IPS-18a (cell line): ENCODE data around the gene NUDT14.

ENCODE experiments used
- H3K27ac ChIP-seq: one replicate; pipeline ENCODE4 v1.5.1; 2013; ENCODE audit warnings: low read length
- H3K27me3 ChIP-seq: one replicate; pipeline ENCODE4 v1.6.1; 2013; ENCODE audit warnings: mild to moderate bottlenecking, low read length; ENCODE audit not compliant: control insufficient read depth, insufficient read depth
- H3K36me3 ChIP-seq: one replicate; pipeline ENCODE4 v1.6.1; 2013; ENCODE audit warnings: low read depth, low read length; ENCODE audit not compliant: control insufficient read depth
- H3K4me1 ChIP-seq: one replicate; pipeline ENCODE4 v1.6.1; 2013; ENCODE audit warnings: low read depth, low read length; ENCODE audit not compliant: control insufficient read depth
- H3K4me3 ChIP-seq: one replicate; pipeline ENCODE4 v1.5.1; 2013; ENCODE audit warnings: low read length
- H3K9ac ChIP-seq: one replicate; pipeline ENCODE4 v1.6.1; 2013; ENCODE audit warnings: mild to moderate bottlenecking, low read length, moderate library complexity
- H3K9me3 ChIP-seq: one replicate; pipeline ENCODE4 v1.6.1; 2013; ENCODE audit warnings: low read depth, low read length; ENCODE audit not compliant: control insufficient read depth

NUDT14 gene

DNA sequence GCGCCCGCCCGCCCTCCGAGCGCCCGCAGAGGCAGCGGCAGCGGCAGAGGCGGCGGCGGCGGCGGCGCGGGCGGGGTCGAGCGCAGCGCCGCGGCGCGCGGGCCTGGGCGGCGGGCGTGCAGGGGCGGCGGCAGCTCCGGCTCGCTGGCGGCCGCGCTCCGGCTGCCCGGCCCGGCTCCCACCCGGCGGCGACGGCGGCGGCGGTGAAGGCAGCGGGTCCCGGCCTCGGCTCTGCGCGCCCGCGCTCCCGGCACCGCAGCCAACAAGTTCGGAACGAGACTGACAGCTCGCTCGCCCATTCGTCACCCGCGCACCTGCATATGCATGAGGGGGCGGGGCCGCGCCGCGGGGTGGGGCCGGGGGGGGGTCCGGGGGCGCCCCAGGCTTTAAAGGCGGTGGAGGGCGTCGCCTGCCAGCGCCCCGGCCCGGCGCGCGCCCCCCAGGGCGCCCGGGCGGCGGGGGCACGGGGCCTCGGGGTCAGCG is 12.6 kb downstream of the NUDT14 start, which contains the start of gene JAG2:
Gene JAG2, minus strand, starts transcription at position 281 of the 483 bp plus-strand sequence. CDS start 356 bp downstream, outside the sequence.
- peak within 1 kb of the TSS; percentile 43 for H3K4me3 ChIP-seq
- no peak within 1 kb of the TSS for H3K27ac ChIP-seq
- no peak within 1 kb of the TSS for H3K9ac ChIP-seq
- peaks cover 9% of the 10 kb centered on the region for H3K4me1 ChIP-seq
- no peaks in the 10 kb centered on the region for H3K9me3 ChIP-seq
- H3K36me3 ChIP-seq: no peaks in the 10 kb centered on the region
- H3K27me3 ChIP-seq: peaks cover 29% of the 10 kb centered on the region

DNA sequence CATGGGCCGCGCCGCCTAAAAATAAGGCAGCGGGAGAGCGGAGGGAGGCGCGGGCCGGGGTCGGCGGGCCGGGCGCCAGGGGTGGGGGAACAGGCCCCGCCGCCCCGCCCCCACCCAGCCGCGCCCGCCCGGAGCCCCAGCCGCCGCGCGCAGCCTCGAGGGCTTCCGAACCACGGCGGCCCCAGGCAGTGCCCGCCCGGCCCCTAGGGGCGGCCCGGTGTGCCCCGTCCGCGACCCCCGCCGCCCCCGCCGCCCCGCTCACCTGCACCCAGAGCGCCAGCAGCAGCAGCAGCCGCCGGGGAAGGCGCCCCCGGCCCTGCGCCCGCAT is 13.1 kb downstream of the NUDT14 start:
- no peak overlapping the region for H3K9ac ChIP-seq
- peak overlapping the region; percentile 43 for H3K4me3 ChIP-seq
- peaks cover 29% of the 10 kb centered on the region for H3K27me3 ChIP-seq
- no peak overlapping the region for H3K27ac ChIP-seq
- H3K9me3 ChIP-seq: no peaks in the 10 kb centered on the region
- H3K36me3 ChIP-seq: no peaks in the 10 kb centered on the region
- peaks cover 9% of the 10 kb centered on the region for H3K4me1 ChIP-seq

DNA sequence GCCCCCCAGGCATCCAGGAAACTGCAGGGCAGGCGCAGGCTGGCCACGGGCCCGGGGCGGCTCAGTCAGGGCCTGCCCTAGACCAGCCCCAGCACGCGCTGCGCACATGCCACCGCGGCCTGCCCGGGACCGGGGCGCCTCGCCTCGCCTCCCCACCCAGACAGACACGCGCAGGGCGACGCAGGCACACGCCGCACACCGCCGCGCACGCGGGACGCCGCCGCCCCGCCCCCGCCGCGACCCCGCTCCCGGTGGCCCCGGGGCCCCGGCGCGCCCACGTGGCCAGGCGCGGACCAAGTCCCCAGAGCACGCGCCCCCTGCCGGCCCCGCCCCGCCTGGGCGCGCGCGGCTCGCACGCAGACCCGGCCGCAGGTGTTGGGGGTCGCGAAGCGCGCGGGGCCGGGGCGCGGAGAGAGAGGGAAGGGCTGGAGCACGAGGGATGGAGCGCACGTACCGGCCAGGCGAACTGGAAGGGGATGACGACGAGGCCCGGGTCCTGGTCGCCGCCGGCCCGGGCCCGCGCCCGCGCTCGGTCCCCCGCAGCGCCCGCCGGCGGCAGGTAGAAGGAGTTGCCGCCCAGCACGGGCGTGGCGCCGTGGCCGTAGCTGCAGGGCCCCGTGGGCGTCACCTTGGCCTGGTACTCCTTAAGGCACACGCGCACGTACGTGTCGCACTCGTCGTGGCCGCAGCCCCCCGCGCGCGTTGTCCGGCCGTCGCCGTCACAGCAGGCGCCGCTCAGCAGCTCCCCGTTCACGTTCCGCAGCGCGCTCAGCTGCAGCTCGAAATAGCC is 13.6 kb downstream of the NUDT14 start:
- H3K27ac ChIP-seq: no peak overlapping the region
- peak overlapping the region; percentile 43 for H3K4me3 ChIP-seq
- H3K9ac ChIP-seq: no peak overlapping the region
- H3K36me3 ChIP-seq: no peaks in the 10 kb centered on the region
- peaks cover 9% of the 10 kb centered on the region for H3K4me1 ChIP-seq
- H3K27me3 ChIP-seq: peaks cover 29% of the 10 kb centered on the region
- no peaks in the 10 kb centered on the region for H3K9me3 ChIP-seq

GRCh38 chr14:105166571-105167302 is 14.4 kb downstream of the NUDT14 start:
- no peak overlapping the region for H3K9ac ChIP-seq
- H3K27ac ChIP-seq: no peak overlapping the region
- no peak overlapping the region for H3K4me3 ChIP-seq

DNA sequence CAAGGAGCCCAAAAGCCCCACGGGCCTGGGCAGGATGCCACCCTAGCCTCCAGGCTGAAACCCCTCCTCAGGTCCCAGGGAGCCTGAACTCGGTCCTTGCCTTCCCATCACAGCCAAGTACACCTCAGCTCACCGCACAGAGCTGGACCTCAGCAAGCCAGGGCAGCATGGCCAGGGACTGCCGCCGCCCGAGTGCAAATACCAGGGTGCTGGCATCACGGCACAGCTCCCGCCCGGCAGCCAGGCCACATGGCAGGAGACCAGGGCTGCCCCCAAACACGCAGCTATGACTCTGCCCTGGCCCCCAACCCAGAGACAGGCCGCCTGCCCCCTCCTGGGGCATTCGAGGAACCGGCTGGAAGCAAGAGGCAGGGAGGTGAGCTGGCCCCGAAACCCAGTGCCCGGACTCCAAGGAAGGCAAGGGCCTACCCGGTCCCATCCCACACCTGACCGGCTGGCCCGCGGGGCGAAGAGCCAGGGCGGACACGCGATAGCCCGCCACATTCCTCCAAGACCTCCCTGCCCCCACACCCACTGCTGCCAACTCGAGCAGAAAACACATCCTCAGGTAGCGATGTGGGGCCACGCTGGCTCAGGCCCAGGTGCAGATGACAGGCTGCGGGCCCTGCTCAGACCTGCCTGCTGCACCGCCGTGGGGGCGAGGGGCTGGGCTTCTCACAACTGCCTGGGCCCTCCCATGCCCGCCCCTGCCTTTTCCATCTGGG is 15.2 kb downstream of the NUDT14 start:
- Histone ChIP-seq H3K4me3 (no peak overlapping the region), H3K4me1 (peaks cover 6% of the 10 kb centered on the region), H3K27ac (no peak overlapping the region), H3K9ac (no peak overlapping the region), H3K27me3 (peaks cover 29% of the 10 kb centered on the region), H3K9me3 (no peaks in the 10 kb centered on the region), H3K36me3 (no peaks in the 10 kb centered on the region)

More at GRCh38 chr14:105166571-105167302, 14.4 kb downstream of the NUDT14 start:
- H3K9me3 ChIP-seq: no peaks in the 10 kb centered on the region
- H3K36me3 ChIP-seq: no peaks in the 10 kb centered on the region
- peaks cover 9% of the 10 kb centered on the region for H3K4me1 ChIP-seq
- peaks cover 29% of the 10 kb centered on the region for H3K27me3 ChIP-seq

DNA sequence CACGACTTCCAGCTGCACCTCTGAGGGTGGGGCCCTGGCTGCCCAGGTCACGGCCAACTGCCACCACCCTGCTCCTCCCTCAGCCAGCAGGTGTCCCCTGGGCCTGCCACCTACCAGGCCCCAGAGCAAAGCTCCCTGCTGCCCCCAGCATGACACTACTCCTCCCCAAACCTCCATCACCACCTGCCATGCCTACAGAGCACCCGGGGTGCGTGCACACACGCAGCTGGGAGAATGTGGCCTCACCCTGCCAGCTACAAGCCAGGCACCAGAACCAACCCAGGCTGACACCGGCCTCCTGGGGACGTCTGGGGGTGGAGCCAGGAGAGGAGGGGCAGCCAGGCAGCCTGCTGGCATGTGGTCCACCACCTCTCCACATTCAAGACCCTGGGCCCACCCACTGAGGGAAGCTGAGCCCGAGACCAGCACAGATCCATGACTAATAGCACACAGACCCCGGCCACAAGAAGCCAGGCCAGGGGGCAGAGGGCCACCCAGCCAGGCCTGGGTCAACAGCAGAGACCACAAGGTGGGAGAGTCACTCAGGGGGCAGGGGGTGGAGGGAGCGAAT is 15.9 kb downstream of the NUDT14 start:
- Histone ChIP-seq H3K9me3 (no peaks in the 10 kb centered on the region), H3K27me3 (peaks cover 29% of the 10 kb centered on the region), H3K36me3 (no peaks in the 10 kb centered on the region), H3K4me1 (peaks cover 5% of the 10 kb centered on the region), H3K9ac (no peak overlapping the region), H3K4me3 (no peak overlapping the region), H3K27ac (no peak overlapping the region)

DNA sequence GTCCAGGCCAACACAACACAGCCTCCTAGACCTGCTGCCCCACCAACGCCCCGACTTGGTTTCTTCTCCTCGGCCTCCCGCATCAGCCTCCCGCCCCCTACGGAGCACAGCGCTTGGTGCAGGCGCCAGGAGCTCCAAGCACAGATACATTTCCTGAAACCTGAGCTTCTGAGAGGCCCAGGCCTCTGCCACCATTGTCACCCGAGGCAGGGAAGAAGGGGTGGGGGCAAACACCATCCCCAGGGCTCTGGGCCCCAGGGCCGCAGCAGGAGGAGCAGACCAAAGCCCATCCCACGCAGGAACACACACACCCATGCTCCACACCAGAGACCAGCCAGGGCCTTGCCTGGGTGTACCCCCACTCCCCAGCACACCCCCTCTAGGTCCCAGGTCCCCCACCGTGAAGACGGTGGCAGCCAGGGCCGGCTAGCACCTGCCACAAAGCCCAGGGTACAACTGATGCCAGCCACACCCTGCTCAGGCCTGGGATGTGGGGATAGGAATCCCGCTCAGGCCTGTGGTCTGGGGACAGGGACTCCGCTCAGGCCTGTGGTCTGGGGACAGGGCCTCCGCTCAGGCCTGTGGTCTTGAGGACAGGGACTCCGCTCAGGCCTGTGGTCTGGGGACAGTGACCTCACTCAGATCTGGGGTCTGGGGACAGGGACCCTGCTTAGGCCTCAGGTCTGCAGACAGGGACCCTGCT is 17.9 kb downstream of the NUDT14 start:
- no peak overlapping the region for H3K9ac ChIP-seq
- H3K4me1 ChIP-seq: no peaks in the 10 kb centered on the region
- no peak overlapping the region for H3K4me3 ChIP-seq
- no peaks in the 10 kb centered on the region for H3K36me3 ChIP-seq
- peaks cover 19% of the 10 kb centered on the region for H3K27me3 ChIP-seq
- H3K9me3 ChIP-seq: no peaks in the 10 kb centered on the region
- no peak overlapping the region for H3K27ac ChIP-seq

- H3K4me3 ChIP-seq: no peak overlapping the region
- no peaks in the 10 kb centered on the region for H3K9me3 ChIP-seq
- no peaks in the 10 kb centered on the region for H3K4me1 ChIP-seq
- H3K9ac ChIP-seq: no peak overlapping the region
- no peaks in the 10 kb centered on the region for H3K36me3 ChIP-seq
- peaks cover 16% of the 10 kb centered on the region for H3K27me3 ChIP-seq
- no peak overlapping the region for H3K27ac ChIP-seq
Measured at GRCh38 chr14:105162669-105162979, 18.5 kb downstream of the NUDT14 start.

DNA sequence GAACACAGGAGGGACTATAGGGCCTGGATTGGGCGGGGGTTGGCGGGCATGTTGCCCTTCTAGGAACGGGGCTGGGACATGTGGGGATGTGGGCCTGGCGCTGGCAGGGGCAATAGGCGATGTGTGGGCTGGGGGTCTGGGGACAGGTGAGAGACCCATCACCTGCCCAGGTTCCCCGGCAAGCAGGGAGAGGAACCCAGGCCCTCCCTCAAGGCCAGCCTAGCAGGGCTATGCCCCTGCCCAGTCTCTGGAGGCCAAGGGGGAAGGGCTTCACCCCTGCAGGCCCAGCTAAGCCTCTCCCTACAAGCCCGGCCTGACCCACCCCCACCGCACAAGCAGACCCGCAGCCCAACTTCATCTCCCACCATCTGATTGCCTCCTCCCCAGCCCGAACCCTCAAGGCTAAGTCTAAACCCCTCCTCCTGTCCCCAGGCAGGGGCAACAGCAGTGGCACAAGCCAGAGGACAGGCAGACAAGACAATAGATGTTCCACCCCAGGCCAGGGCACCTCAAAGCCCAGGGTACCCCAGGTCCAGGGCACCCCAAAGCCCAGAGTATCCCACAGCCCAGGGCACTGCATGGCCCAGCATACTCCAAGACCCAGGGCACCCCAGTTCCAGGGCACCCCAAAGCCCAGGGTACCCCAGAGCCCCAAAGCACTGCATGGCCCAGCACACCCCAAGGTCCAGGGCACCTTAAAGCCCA is 19.0 kb downstream of the NUDT14 start:
- Histone ChIP-seq H3K4me1 (no peaks in the 10 kb centered on the region), H3K9me3 (no peaks in the 10 kb centered on the region), H3K27me3 (peaks cover 12% of the 10 kb centered on the region), H3K4me3 (no peak overlapping the region), H3K9ac (no peak overlapping the region), H3K27ac (no peak overlapping the region), H3K36me3 (no peaks in the 10 kb centered on the region)

GRCh38 chr14:105161309-105161708 is 19.8 kb downstream of the NUDT14 start:
- H3K9ac ChIP-seq: no peak overlapping the region
- peaks cover 4% of the 10 kb centered on the region for H3K27me3 ChIP-seq
- H3K4me3 ChIP-seq: no peak overlapping the region
- no peak overlapping the region for H3K27ac ChIP-seq
- no peaks in the 10 kb centered on the region for H3K36me3 ChIP-seq
- no peaks in the 10 kb centered on the region for H3K9me3 ChIP-seq
- no peaks in the 10 kb centered on the region for H3K4me1 ChIP-seq
